ENCODE data around the gene KCNMA1. TPM values are rescaled to one million over a fixed set of nuclear protein-coding genes. Genes with fewer than 3 reads are reported as not detected.

The KCNMA1 gene
- total and polyA plus RNA-seq, 10 of the 15 experiments (the other 5 are each of a cell fraction or from before 2014, with no cell fraction given): 8.5 to 77.0 (median 21.3) TPM

- H3K36me3 ChIP-seq (ENCODE audit: control insufficient read depth in 2 of 2, insufficient read depth in 2 of 2, low read length in 1 of 2): no peaks in the 10 kb centered on the region
- H3K9ac ChIP-seq (ENCODE audit: control insufficient read depth, insufficient read depth, low read length): no peak overlapping the region
- in situ Hi-C loops (cut with MboI) (no loop called here), intact Hi-C loops (cut with micrococcal nuclease; ENCODE audit: unreplicated experiment) (no loop called here)
- no peaks in the 10 kb centered on the region for H4K20me1 ChIP-seq (ENCODE audit: control insufficient read depth, insufficient read depth)
- ATAC-seq: no peak
- ChIA-PET RAD21 (ENCODE audit: unreplicated experiment) (interaction anchor here (0.6 to 4.2 kb wide), 12 partner anchors 9 to 207 kb away, joined by 3 to 19 read pairs (median 6); partner anchors contain the start of gene KCNMA1), SMC1A (ENCODE audit: uncharacterized antibody, unreplicated experiment) (interaction anchor here (1.0 to 8.3 kb wide), 20 partner anchors 8 to 138 kb away, joined by 3 to 74 read pairs (median 8); no protein-coding TSS in a partner anchor), CTCF (interaction anchor here (0.8 to 2.8 kb wide), 17 partner anchors 8 to 253 kb away, joined by 3 to 11 read pairs (median 4); partner anchors contain the start of gene KCNMA1), POLR2A (interaction anchor here (0.6 to 5.7 kb wide), 7 partner anchors 9 to 194 kb away, joined by 3 to 29 read pairs (median 7); no protein-coding TSS in a partner anchor)
- no peaks in the 10 kb centered on the region for H3K79me2 ChIP-seq (ENCODE audit: control insufficient read depth, insufficient read depth, low read length)
- WGBS (ENCODE audit: insufficient coverage, insufficient replicate concordance, low lambda C conversion rate, missing lambda C conversion rate): 0% methylated on average over 2 of the region's 2 CpGs
- no peak overlapping the region for H3K4me3 ChIP-seq
- no peak for TF ChIP-seq E2F4 (IDR thresholded peaks at IDR 0.05; ENCODE audit: low read depth, low read length)
- TF ChIP-seq ATF3 (IDR thresholded peaks at IDR 0.05; ENCODE audit: borderline replicate concordance, extremely low read depth, low read depth, low read length): no peak
- H3K4me1 ChIP-seq (ENCODE audit: control insufficient read depth, insufficient read depth, low read length): peaks cover 11% of the 10 kb centered on the region
- H3K27me3 ChIP-seq (replicated peaks in 1 of 2; ENCODE audit: control insufficient read depth in 2 of 2, insufficient read depth in 2 of 2, low read length in 1 of 2): no peaks in the 10 kb centered on the region
- H3K4me2 ChIP-seq (ENCODE audit: control insufficient read depth, insufficient read depth): no peak overlapping the region
- no peaks in the 10 kb centered on the region for H3K9me3 ChIP-seq (replicated peaks; ENCODE audit: control insufficient read depth, insufficient read depth, low read length)
- no peak overlapping the region for H3K27ac ChIP-seq (ENCODE audit: control insufficient read depth, insufficient read depth)
- no TSS peak for BruUV-seq (replicated peaks)
- no peak for DNase-seq (ENCODE audit: low read depth, low spot score)
- H2AFZ ChIP-seq (ENCODE audit: control insufficient read depth, low read depth, low read length): no peak overlapping the region
- no peak for FAIRE-seq
These were observed 133.3 kb downstream of the KCNMA1 start for GRCh38 chr10:77504196-77504872.

- H3K79me2 ChIP-seq (ENCODE audit: control insufficient read depth, insufficient read depth, low read length): no peaks in the 10 kb centered on the region
- no TSS peak for BruUV-seq (replicated peaks)
- POLR2A ChIA-PET: interaction anchor here (1.2 to 2.3 kb wide), 5 partner anchors 9 to 132 kb away, joined by 3 to 8 read pairs (median 7); no protein-coding TSS in a partner anchor
- FAIRE-seq: no peak
- H2AFZ ChIP-seq (ENCODE audit: control insufficient read depth, low read depth, low read length): no peak overlapping the region
- peak; percentile 54 for ATAC-seq
- no peak overlapping the region for H3K27ac ChIP-seq (ENCODE audit: control insufficient read depth, insufficient read depth)
- in situ Hi-C loops (cut with MboI) (no loop called here), intact Hi-C loops (cut with micrococcal nuclease; ENCODE audit: unreplicated experiment) (loop anchor here (2.0 kb wide), 1 partner anchor 209 kb away; no protein-coding TSS in a partner anchor)
- H3K9ac ChIP-seq (ENCODE audit: control insufficient read depth, insufficient read depth, low read length): no peak overlapping the region
- CTCF ChIA-PET: interaction anchor here (1.0 to 3.9 kb wide), 12 partner anchors 9 to 336 kb away, joined by 3 to 29 read pairs (median 6); no protein-coding TSS in a partner anchor
- H4K20me1 ChIP-seq (ENCODE audit: control insufficient read depth, insufficient read depth): no peaks in the 10 kb centered on the region
- WGBS (ENCODE audit: insufficient coverage, insufficient replicate concordance, low lambda C conversion rate, missing lambda C conversion rate): 5% methylated on average over 4 of the region's 4 CpGs
- H3K9me3 ChIP-seq (replicated peaks; ENCODE audit: control insufficient read depth, insufficient read depth, low read length): no peaks in the 10 kb centered on the region
- H3K27me3 ChIP-seq (replicated peaks in 1 of 2; ENCODE audit: control insufficient read depth in 2 of 2, insufficient read depth in 2 of 2, low read length in 1 of 2): no peaks in the 10 kb centered on the region
- no peaks in the 10 kb centered on the region for H3K36me3 ChIP-seq (ENCODE audit: control insufficient read depth in 2 of 2, insufficient read depth in 2 of 2, low read length in 1 of 2)
- no peak overlapping the region for H3K4me3 ChIP-seq
- no peak for DNase-seq (ENCODE audit: low read depth, low spot score)
- SMC1A ChIA-PET (ENCODE audit: uncharacterized antibody, unreplicated experiment): interaction anchor here (0.6 to 8.3 kb wide), 19 partner anchors 10 to 210 kb away, joined by 3 to 74 read pairs (median 6); partner anchors contain the start of gene KCNMA1
- no peak overlapping the region for H3K4me2 ChIP-seq (ENCODE audit: control insufficient read depth, insufficient read depth)
- peaks cover 11% of the 10 kb centered on the region for H3K4me1 ChIP-seq (ENCODE audit: control insufficient read depth, insufficient read depth, low read length)
- RAD21 ChIA-PET (ENCODE audit: unreplicated experiment): interaction anchor here (0.6 to 4.7 kb wide), 16 partner anchors 9 to 210 kb away, joined by 3 to 33 read pairs (median 4); partner anchors contain the start of gene KCNMA1
- no peak for TF ChIP-seq LARP7 (IDR thresholded peaks at IDR 0.05)
- peak; percentile 26; the same call in 1 of the 2 replicates for TF ChIP-seq CREB1 (IDR thresholded peaks at IDR 0.05; ENCODE audit: low read depth)
- peak; percentile 56; the same call in 1 of the 2 replicates for TF ChIP-seq CREM (IDR thresholded peaks at IDR 0.05; ENCODE audit: low read depth)
- TF ChIP-seq TCF12 (IDR thresholded peaks at IDR 0.05; ENCODE audit: low read depth, low read length): no peak
- TF ChIP-seq ZBED1 (IDR thresholded peaks at IDR 0.05; ENCODE audit: borderline replicate concordance): no peak
- peak; percentile 12; the same call in 1 of the 2 replicates for TF ChIP-seq RUNX3 (IDR thresholded peaks at IDR 0.05; ENCODE audit: low read length)
- peak; percentile 13 to 22; a peak in 1 of 4 replicates for TF ChIP-seq IKZF2 (IDR thresholded peaks at IDR 0.05)
- no peak for TF ChIP-seq PAX8 (IDR thresholded peaks at IDR 0.05)
- no peak for TF ChIP-seq NR2C1 (IDR thresholded peaks at IDR 0.05)
These were observed 135.8 kb downstream of the KCNMA1 start for GRCh38 chr10:77501846-77502261.
